ENCODE measurements around the gene ENPP1.

Gene ENPP1

DNA sequence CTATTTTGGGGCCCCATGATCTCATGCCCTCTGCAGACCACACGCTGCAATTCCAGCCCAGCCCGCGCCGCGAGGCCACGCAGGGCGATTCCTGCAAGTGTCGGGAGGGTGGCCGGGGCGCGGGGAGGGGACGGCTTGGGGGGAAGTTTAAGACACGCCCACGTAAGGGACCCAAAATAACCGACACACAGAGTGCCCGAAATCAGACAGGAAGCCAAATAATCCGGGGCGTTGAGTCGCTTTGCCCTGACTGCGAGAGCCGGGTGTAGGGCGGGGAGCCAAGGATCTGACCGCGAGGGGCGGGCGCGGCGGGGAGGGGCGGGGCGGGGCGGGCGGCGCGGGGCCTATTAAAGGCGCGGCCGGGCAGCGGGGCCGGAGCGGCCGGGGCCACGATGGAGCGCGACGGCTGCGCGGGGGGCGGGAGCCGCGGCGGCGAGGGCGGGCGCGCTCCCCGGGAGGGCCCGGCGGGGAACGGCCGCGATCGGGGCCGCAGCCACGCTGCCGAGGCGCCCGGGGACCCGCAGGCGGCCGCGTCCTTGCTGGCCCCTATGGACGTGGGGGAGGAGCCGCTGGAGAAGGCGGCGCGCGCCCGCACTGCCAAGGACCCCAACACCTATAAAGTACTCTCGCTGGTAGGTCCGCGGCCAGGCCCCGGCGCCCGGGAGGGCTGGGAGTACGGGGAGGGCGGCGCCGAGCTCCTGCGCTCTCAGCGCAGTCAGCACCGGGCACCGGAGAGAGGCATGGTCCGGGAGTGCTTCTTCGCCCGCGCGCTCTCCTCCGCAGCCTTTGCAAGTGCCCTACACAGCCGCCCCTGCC, at the start of gene ENPP1:
Gene ENPP1, plus strand, starts transcription at position 377 of the 816 bp plus-strand sequence. Its CDS starts 16 bp downstream, at position 393.
- DNase-seq (ENCODE audit: low read depth): no peak

DNA sequence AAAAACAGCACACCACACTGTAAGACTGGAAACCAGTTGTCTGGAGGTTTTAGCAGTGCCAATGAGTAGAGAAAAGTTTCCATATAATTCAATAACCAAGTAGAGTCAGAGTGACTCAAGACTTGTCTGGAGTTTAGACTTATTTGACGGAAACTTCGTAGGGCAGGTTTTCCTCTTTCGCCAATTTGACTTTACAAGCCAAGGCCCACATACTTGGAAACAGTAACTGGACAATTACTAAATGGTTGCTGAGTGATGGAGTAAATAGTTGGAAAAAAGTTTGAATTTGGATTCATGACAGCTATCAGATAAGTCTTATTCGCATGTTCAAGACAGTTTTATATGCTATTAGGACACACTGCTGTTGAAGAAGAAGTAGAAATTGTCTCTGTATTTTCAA, 48.9 kb upstream of the ENPP1 start:
- DNase-seq (ENCODE audit: low read depth): no peak

DNA sequence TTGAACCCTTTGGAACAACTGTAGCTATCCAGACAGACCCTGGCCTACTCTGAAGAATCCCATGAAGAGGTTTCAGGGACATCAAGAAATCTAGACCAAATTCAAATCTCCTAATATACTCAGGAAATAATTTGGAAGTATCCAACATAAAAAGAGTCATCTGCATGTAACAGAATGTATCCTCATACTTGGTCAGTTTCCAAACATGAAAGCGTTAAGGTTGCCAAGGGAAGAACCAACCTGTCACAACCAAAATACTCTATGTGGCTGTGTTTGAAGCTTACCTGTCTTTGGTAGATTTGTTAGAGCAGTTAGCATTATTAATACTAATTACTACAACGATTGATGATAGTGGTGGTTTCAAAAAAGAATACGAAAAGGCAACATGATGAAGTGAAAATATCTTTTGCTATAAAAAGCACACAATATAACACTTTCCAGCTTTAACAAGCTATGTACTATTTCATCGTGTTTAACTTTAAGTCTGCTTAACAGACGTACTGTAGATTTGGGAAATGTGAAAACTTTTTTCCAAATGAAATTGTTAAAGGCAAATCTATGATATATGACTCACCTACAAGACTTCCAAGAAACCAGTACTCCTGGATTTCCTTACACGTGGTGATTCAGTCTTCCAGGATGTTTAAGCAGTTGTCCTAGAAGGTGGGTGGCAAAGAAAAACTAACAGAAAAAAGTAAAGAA, 46.6 kb upstream of the ENPP1 start:
- DNase-seq (ENCODE audit: low read depth): no peak

DNA sequence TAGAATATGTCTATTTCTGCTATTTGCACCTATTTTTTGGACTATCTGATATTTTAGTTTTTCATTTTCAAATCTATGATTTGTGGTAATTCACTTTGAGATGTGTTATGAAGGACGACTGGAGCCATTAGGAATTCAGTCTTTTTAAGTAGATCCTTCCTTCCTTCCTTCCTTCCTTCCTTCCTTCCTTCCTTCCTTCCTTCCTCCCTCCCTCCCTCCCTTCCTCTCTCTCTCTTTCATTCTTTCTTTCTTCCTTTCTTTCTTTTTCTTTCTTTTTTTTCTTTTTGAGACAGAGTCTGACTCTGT, 46.1 kb upstream of the ENPP1 start:
- no peak for DNase-seq (ENCODE audit: low read depth)

DNA sequence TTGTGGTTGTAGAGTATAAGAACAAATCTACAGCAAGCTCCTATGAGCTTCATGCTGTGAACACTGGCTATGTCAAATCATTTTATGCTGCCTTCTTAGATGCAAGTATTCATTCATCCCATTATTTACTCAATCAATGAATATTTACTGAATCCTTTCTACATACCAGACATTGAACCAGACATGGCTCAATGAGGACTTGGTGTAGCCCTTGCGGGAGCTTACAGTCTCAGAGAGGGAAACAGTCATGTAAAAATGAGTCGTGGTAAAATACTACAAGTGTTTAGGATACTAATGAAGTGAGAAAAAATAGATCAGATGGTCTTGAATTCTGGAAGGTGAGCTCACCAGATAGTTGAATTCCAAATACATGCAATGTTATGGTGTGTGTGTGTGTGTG, 44.8 kb upstream of the ENPP1 start:
- no peak for DNase-seq (ENCODE audit: low read depth)

DNA sequence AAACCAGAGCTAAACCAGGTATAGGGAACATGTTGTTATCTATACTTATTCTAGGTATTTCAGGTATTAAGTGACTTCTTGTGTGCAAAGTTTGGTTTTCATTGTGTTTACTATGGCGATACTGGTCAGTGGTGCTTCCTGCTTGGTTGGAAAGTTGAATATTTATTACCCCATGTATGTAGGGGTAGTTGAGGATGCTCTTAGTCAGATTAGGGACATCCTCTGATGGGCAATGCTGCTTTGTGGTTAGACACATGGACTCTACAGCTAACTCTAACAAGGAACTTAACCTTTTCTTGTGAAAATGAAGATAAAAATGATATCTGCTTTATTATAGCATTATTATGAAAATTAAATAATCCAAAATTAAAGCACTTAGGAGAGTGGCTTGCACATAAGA, 44.1 kb upstream of the ENPP1 start:
- no peak for DNase-seq (ENCODE audit: low read depth)

DNA sequence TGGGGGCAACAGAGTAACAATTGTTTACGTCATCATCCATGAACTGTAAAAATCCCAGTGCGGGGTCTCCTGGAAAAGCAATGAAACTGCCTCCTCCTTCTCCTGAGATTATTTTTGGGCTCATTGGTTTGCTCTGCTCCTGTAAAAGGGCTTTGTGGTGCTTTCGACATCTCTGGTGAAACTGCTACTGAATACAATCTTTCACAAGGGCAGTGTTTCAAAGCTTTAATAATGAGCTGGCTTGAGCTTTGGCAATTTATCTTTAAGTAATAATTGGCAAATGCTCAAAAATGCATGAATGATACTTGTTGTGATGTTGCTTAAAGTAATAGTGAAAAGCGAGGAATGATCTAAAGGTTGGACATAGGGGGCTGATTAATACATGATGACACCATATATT, 43.5 kb upstream of the ENPP1 start:
- DNase-seq (ENCODE audit: low read depth): no peak

DNA sequence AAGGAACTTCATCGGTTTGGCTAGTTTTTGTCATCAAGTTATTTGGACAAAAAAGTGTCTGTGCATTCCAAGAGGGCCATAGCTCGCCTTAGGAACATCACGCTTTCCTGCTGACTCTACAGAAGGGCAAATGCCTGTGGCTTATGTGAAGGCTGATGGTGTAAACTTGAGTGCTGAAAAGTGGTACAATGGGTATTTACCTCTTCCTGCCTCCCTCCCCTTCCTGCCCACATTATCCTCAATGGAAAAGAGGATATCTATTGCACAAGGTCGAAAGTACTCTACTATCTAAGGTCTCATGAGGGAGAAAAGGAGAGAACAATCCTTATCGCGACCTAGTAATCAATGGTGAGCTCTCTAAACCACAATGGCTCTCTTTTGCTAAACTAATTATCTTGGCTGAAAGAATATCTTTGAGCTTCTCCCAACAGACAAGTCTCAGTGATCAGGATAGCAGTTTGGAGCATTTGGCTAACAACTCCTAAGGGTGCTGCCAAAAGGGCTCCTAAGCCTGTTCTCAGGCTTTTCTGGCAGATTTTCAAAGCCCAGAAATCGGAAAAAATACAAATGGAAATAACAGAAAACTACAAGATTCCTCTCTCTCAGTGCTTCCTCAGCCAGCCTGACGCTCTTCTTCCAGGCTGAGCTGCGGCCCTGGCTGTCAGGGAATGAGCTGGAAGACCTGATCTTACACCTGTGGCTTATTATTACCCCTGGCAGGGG, 42.6 kb upstream of the ENPP1 start:
- no peak for DNase-seq (ENCODE audit: low read depth)

DNA sequence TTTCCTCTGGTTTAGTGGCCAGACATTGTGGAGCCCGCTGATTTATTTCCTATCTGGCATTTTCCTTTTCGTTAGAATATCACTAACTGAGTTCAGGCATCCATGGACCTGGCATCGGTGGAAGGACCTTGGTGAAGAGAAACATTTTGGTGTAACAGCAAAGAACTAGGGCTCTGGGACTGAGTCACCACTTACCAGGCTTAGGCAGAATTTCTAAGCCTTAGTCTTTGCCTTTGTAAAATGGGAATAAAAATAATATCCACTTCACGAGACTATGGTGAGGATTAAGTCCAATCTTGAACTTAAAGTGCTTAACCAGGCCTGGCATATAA, 42.0 kb upstream of the ENPP1 start:
- no peak for DNase-seq (ENCODE audit: low read depth)

DNA sequence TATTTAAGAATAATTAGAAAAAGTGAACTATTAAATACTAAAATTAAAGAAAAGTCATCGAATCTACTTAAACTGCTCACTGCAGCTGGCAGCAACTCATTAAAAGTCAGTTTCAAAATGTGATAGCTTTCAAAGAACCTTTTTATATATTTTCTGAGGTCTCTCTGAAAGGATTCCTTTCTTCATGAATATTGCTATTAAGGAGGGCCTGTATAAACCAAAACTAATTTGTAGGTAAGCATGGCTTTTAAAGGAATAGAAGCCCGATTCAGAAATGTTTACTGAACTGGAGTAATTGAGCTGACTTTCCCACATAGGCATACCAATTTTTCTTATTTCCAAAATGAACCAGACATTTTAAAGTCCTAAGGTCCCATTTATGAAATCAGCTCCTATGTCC, 41.2 kb upstream of the ENPP1 start:
- no peak for DNase-seq (ENCODE audit: low read depth)

DNA sequence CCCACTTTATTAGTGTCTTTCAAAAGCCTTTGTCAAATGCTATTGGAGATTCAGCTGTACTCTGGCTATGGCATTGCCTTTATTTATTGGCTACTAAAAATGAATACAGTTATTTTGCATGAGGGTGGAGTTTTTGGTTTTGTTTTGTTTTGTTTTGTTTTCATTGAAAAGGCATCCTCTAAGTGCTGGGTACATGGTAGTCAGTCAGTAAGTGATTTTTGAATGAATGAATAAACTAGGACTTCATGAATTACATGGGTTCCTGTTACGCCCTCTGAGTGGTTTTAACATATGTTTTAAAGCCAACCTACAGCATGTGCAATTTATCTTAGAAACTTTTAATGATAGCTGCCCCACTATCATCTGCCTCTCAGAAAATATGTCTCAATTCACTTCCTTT, 38.9 kb upstream of the ENPP1 start:
- no peak for DNase-seq (ENCODE audit: low read depth)

DNA sequence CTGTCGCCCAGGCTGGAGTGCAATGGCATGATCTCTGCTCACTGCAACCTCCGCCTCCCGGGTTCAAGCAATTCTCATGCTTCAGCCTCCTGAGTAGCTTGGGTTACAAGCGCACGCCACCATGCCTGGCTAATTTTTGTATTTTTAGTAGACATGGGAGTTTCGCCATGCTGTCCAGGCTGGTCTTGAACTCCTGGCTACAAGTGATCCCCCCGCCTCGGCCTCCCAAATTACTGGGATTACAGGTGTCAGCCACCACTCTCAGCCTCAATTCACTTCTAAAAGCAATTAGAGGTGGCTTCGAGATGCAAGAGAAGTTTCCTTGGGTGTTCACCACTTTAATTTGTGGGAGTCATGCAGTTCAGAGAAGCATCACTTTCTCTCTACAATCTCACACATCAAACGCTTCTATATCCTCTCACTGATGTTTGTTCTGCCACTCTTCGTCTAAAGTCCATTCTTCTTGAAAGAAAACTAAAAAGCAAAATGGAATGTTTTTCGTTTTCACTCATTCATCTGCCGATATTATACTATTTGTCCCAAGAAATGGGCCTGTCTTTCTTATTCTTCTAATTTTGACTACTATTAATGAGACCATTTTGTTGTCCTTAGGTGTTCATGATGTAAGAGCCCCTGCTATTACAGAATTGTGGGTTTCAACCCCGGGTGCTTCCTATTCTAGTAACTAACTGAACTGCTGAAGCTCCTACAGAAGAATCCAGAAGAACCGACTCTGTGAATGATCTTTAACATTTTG, 38.3 kb upstream of the ENPP1 start:
- DNase-seq (ENCODE audit: low read depth): no peak

DNA sequence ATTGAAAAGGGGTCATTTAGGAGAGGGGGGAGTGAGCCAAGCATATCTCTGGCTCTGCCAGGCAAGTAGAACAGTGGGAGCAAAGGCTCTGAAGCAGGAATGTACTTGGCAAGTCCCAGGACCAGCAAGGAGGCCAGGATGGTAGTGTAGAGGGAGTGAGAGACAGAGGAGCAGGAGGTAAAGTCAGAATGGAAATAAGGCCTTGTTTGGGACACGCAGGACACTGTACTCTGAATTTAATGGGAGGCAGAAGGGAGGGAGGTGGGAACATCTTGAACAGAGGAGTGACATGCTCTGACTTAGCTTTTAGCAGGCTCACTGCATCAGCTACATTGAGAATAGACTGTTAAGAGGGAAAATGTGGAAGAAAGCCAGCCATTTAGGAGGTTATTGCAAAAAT, 37.0 kb upstream of the ENPP1 start:
- DNase-seq (ENCODE audit: low read depth): no peak

DNA sequence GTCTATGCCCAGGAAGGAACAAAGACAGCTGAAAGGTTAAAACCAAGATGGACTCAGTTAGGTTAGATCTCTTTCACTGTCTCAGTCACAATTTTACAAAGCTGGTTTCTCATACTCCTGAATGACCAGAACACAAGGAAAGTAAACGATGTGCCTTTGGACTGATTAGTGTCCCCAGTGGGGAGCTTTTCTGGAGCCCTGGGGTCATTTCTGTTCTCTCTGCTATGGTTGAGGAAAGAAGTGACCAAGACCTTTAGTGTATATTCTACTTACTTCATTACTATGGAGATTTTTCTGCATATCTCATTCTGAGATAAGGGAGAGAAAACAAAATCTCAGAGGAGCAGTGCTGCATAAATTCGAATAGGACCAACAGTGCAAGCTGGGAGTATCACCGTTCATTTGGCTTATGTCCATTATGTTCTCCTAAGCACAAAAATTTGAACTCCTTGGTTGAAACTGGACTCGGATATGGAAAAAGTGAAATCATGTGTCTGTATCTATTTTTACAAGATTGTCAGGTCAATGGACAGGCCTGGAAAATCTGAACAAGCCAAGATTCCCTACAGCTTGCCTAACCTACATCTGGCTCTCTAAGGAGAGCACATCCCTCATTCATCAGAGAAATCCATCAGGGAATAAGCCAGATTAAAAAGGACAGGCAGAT, 34.4 kb upstream of the ENPP1 start:
- no peak for DNase-seq (ENCODE audit: low read depth)

DNA sequence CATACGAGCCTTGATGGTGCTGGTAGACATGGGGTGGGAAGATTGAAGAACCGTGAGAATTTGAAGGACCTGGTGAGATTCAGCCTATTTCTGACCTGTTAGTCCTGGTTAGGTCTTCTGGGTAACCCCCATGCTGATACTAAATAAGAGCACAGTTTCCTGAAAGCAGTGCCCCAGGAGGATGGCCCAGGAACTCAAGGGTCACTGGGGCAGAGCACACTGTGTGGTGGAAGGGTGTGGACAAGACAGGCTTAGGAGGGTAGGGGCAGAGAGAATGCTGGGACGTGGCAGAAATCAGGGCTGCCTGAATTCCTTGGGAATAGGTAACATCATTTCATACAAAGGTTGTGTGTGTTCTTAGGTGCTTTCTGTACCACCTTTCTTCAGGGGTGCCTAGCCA, 31.9 kb upstream of the ENPP1 start:
- DNase-seq (ENCODE audit: low read depth): no peak

DNA sequence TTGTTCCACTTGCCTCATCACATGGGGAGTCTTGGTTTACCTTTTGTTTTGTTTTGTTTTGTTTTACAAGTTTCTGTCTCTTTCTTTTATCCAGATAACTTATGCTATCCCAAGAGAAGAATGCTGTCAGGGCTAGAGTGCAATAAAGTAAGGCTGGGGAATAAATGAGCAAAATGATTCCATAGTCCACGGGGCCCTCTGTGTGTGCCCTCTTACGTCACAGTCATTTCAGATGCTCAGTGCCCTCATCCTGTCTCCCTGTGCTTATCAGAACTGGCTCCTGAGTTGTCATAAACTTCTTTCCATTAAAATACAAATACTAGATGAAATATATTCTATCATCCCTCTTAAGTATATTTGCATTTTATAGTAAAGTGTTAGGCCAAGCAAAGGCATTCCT, 30.8 kb upstream of the ENPP1 start:
- DNase-seq (ENCODE audit: low read depth): no peak

DNA sequence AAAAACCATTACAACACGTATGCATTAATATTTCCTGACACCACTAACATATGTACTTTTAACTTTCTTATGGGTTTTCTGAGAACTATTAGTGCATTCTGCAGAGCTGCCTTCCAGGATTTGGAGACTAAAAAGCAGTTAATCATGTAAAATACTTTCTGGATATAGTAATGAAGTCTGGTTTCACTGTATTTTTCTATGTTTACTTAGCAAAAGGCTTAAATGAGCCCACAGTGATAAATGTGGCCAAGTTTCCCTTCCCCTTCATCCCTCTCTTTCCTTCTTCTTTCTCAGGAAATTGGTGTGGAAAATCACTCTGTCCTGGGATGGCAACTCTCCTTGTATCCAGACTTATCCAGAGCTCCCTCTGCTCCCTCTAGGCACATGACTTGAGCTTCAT, 29.7 kb upstream of the ENPP1 start:
- DNase-seq (ENCODE audit: low read depth): no peak

DNA sequence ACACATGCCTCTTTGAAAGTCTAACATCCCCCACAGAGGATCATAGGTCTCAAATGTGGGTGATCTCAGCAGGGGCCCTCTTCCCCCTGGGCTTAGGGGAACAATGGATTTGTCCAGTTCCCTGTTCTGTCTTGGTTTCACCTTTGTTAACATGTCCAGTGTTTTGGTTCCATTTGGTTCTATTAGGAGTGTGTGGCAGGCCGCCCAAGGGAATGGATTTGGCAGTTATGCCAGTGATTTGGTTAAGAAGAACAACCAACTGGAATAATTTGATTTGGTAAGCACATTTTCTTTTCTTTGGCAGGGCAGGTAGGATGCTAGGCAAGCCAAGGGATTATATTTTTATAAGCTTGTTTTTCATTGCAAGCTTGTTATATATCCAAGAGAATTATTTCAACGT, 28.5 kb upstream of the ENPP1 start:
- DNase-seq (ENCODE audit: low read depth): no peak

DNA sequence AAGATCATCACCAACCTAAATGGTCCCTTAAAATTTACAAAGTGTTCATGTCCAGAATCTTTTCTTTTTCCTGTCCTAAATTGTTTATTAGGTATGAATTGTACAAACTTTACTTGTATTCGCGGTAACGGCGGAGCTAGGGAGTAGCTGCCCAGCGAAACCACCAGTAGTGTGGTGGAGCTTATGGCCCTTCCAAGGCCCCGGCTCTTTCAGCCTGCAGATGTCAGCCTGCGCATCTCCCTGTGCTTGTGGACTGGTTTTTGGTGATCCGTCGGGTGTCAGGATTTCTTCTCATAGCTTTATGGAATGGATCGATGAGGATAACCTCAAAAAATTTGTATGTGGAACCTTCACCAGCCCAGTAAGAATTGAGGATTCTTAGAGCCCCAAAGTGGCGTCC, 27.2 kb upstream of the ENPP1 start:
- DNase-seq (ENCODE audit: low read depth): no peak

DNA sequence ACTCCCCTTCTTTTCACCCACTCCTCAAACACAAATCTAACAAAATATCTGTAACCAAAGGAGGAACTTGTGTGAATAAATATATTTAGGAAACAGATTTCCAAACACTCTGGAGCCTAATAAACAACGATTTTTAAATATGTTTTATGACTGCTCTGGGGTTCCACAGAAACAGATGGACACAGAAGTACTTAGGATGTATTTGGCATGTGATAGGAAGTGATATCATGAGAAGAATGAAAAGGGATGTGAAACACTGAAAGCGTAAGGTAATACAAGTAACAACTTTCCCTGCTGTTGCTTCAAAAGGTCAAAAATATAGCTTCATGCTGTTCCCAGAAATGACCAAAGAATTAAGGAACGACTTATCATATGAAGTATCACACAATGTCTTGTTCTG, 26.1 kb upstream of the ENPP1 start:
- DNase-seq (ENCODE audit: low read depth): no peak

DNA sequence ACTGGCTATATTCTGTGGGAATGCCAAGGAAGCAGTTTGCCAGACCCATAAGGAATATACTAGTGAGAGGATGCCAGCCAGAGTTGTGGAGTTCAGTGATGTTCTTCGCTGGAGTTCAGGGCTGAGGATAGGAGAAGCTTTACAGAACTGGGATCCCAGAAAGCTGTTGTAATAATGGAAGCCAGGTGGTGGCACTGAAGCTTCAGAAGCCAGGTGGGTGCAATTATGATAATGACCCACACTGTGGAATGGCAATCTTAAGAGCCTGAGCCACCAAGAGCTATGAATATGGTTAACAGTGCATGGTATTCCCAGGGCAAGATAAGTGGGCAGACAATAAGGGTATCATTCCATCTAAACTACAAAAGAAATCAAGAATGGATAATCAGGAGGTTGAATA, 25.1 kb upstream of the ENPP1 start:
- no peak for DNase-seq (ENCODE audit: low read depth)

DNA sequence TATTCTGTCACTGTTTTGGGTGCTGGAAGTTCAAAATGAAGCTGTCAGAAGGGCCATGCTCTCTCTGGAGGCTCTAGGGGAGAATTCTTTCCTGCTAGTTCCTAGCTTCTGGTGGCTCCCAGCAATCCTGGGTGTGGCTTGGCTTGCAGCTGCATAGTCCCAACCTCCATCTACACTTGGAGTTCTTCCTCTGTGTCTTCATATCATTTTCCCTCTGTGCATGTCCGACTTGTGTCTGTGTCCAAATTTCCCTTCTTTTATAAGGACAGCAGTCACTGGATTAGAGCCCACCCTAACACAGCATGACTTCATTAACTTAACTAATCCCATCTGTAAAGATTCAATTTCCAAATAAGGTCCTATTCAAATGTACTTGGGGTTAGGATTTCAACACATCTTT, 23.3 kb upstream of the ENPP1 start:
- no peak for DNase-seq (ENCODE audit: low read depth)
